ENCODE data around the gene CISH.

CISH gene

GRCh38 chr3:50567386-50568167 is 44.0 kb downstream of the CISH start, which contains the start of gene C3orf18:
C3orf18 (minus strand) TSS chr3:50567747; CDS start chr3:50565699, 2,048 bp downstream.
- TF ChIP-seq, protein P1, sequence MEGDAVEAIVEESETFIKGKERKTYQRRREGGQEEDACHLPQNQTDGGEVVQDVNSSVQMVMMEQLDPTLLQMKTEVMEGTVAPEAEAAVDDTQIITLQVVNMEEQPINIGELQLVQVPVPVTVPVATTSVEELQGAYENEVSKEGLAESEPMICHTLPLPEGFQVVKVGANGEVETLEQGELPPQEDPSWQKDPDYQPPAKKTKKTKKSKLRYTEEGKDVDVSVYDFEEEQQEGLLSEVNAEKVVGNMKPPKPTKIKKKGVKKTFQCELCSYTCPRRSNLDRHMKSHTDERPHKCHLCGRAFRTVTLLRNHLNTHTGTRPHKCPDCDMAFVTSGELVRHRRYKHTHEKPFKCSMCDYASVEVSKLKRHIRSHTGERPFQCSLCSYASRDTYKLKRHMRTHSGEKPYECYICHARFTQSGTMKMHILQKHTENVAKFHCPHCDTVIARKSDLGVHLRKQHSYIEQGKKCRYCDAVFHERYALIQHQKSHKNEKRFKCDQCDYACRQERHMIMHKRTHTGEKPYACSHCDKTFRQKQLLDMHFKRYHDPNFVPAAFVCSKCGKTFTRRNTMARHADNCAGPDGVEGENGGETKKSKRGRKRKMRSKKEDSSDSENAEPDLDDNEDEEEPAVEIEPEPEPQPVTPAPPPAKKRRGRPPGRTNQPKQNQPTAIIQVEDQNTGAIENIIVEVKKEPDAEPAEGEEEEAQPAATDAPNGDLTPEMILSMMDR (conservative IDR thresholded peaks at IDR 0.05), result no peak
- peak within 1 kb of the TSS; percentile 94 for H3K27ac ChIP-seq

GRCh38 chr3:50567011-50567385 is 44.6 kb downstream of the CISH start:
- TF ChIP-seq, protein P1 (conservative IDR thresholded peaks at IDR 0.05), result no peak
- peak overlapping the region; percentile 94; the same call in 1 of the 2 replicates for H3K27ac ChIP-seq

GRCh38 chr3:50564321-50564720 is 47.3 kb downstream of the CISH start:
- H3K27ac ChIP-seq, result no peak overlapping the region
- TF ChIP-seq, protein P1 (conservative IDR thresholded peaks at IDR 0.05), result no peak

DNA sequence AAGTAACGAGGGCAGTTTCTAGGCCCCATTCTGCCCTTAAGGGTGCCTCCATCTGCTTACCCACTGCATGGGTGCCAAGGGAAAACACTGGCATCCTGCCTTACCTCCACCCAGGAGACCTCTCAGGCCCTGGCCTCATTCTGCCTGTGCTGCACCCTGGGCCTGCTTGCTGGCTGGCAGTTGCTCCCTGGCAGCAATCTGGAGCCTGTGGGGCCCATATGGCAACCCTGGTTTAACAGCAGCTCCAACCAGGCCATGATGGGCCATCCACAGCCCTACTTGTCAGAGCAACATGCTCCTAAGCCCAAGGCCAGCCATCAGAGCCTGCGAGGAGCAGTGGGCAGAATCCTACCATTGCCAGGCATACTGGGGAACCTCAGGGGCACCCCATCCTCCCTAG is 47.7 kb downstream of the CISH start:
- TF ChIP-seq, protein P1 (conservative IDR thresholded peaks at IDR 0.05), result no peak
- H3K27ac ChIP-seq, result no peak overlapping the region

DNA sequence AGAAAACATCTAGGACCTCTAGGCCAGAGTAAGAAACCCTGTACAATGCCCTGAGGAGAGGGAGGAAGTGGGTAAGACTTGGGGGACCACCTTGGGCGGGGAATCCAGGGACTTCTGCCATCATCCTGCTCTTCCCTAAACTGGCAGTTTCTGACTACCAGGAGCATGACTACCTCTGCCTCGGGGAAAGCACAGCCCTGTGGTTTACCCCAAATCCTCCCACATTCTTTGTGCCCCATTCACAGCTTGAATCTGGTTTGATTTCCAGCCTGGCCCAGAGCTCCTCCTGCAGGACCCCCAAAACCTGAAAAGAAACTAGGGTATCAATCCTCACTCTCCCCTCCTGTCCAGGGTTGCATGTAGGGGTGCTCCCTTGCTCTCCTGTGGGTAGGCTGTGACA is 48.7 kb downstream of the CISH start:
- TF ChIP-seq, protein P1 (conservative IDR thresholded peaks at IDR 0.05), result no peak
- no peak overlapping the region for H3K27ac ChIP-seq

DNA sequence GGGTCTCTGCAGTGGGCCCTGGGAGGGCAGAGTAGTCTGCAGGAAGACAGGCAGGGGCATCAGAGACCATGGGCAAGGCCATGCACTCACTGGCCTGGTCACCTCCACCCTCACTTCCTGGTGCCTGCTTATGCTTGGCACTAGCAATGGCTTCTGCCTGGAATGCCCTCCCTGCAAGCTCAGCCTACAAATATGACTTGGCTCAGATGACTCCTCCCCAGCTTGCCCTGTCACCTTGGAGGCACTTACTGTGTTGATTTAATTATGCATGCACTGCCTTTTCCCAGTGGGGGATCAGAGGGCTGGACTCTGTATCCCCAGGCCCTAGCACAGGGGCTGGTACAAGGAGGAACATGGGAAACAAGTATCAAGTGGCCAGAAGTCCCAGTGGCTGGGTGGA is 51.9 kb downstream of the CISH start:
- TF ChIP-seq, protein P1 (conservative IDR thresholded peaks at IDR 0.05), result no peak
- H3K27ac ChIP-seq, result no peak overlapping the region

- H3K27ac ChIP-seq, result no peak overlapping the region
- TF ChIP-seq, protein P1 (conservative IDR thresholded peaks at IDR 0.05), result no peak
These were observed 53.7 kb downstream of the CISH start for GRCh38 chr3:50557915-50558314.

Data from VCaP (cell line).